Activated CD4-positive, alpha-beta T cell treated with anti-CD3 and anti-CD28 coated beads for 4 hours (primary cell): ENCODE measurements around the gene CLCA1.
A peak's percentile ranks its signal among the peaks of the same experiment; 100 is the strongest.

Source experiments
- DNase-seq, 2 donors: peaks; one replicate each; pipeline ENCODE4 v3.0.0-alpha.2; 2020

The CLCA1 gene

GRCh38 chr1:86468501-86468977 lies at the start of gene CLCA1:
TSS of gene CLCA1 (plus strand) at chr1:86468927. CDS start at chr1:86468972, 45 bp downstream.
- DNase-seq = no peak

GRCh38 chr1:86419277-86419903 lies 49.3 kb upstream of the CLCA1 start:
- DNase-seq = peak in 1 of 2 donors; percentile 39

GRCh38 chr1:86421601-86422280 lies 47.0 kb upstream of the CLCA1 start:
- DNase-seq = no peak

GRCh38 chr1:86423473-86423872 lies 45.3 kb upstream of the CLCA1 start:
- DNase-seq = no peak

GRCh38 chr1:86423873-86424272 lies 44.9 kb upstream of the CLCA1 start, which contains the start of gene CLCA2:
TSS of gene CLCA2 (plus strand) at chr1:86424171. CDS start at chr1:86424248, 77 bp downstream.
- no peak for DNase-seq

- no peak for DNase-seq
Measured at GRCh38 chr1:86429122-86429725, 39.5 kb upstream of the CLCA1 start.

- DNase-seq = no peak
Measured at GRCh38 chr1:86429835-86430234, 38.9 kb upstream of the CLCA1 start.

GRCh38 chr1:86430376-86430775 lies 38.4 kb upstream of the CLCA1 start:
- no peak for DNase-seq

- no peak for DNase-seq
Measured at GRCh38 chr1:86434059-86434458, 34.7 kb upstream of the CLCA1 start.

- DNase-seq = no peak
Measured at GRCh38 chr1:86435327-86435726, 33.4 kb upstream of the CLCA1 start.

- DNase-seq = no peak
Measured at GRCh38 chr1:86436041-86436440, 32.7 kb upstream of the CLCA1 start.

- DNase-seq = peak in 1 of 2 donors; percentile 15
Measured at GRCh38 chr1:86441581-86441980, 27.1 kb upstream of the CLCA1 start.

GRCh38 chr1:86441997-86442396 lies 26.7 kb upstream of the CLCA1 start:
- DNase-seq = no peak

GRCh38 chr1:86445919-86446318 lies 22.8 kb upstream of the CLCA1 start:
- DNase-seq = no peak

- no peak for DNase-seq
Measured at GRCh38 chr1:86447198-86447790, 21.4 kb upstream of the CLCA1 start.

- DNase-seq = no peak
Measured at GRCh38 chr1:86448670-86449069, 20.1 kb upstream of the CLCA1 start.

- DNase-seq = no peak
Measured at GRCh38 chr1:86449103-86449502, 19.6 kb upstream of the CLCA1 start.

- no peak for DNase-seq
Measured at GRCh38 chr1:86450847-86451246, 17.9 kb upstream of the CLCA1 start.

- no peak for DNase-seq
Measured at GRCh38 chr1:86453664-86454063, 15.1 kb upstream of the CLCA1 start.

- DNase-seq = no peak
Measured at GRCh38 chr1:86455073-86455472, 13.7 kb upstream of the CLCA1 start.

GRCh38 chr1:86460998-86461397 lies 7.7 kb upstream of the CLCA1 start:
- DNase-seq = no peak

GRCh38 chr1:86461482-86461881 lies 7.2 kb upstream of the CLCA1 start:
- DNase-seq = no peak

- no peak for DNase-seq
Measured at GRCh38 chr1:86464819-86465218, 3.9 kb upstream of the CLCA1 start.
